A673 (cell line): Measurements from ENCODE around the gene NCOA7.

Source experiments
- CTCF ChIP-seq: fragments of 300-800, 200-600 bp; sonication (generic); conservative IDR thresholded peaks from 2 replicates; pipeline ENCODE4 v1.5.1; 2017; ENCODE audit warnings: low read depth, mild to moderate bottlenecking, antibody characterized with exemption, low read length, moderate library complexity, mixed read lengths
- EZH2 ChIP-seq: fragments of 200-600 bp; sonication (generic); IDR thresholded peaks from 2 replicates; pipeline ENCODE4 v1.6.1; 2017; ENCODE audit warnings: borderline replicate concordance, low read depth, mild to moderate bottlenecking, mixed read lengths, antibody characterized with exemption, low read length; ENCODE audit not compliant: poor library complexity, severe bottlenecking

DNA sequence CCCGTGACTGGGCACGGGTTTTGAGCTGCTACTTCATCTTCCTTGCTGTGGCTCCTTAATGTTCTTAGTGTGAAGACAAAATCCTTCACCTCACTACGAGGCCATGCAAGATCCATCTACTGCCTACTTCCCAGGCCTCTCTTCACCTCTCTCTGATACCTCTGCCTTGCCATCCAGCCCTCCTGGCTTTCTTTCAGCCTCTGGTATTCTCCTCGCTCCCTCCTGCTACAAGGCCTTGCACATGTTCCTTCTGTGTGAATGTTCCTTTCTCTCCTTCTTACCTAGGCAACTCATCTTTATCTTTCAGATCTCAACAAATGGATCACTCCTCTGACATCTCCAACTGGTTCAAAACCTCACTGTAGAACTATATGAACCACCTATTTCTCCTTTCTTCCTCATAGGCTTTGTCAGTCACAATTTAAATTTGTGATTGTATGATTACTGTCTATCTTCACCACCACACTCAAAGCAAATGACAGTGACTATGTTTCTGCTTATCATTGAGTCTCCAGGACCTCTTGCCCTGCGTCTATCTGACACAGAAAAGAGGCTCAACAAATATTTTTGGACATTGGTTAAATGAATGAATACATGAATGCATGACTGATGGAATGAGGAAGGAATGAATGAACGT lies 21.5 kb upstream of the NCOA7 start:
- TF ChIP-seq CTCF (no peak), EZH2 (no peak)
